Neuronal stem cell (in vitro differentiated cells): ENCODE measurements around the gene WTAP.

Experiments used
- DNase-seq: peaks from one replicate; pipeline ENCODE4 v3.0.0-alpha.2; 2013; ENCODE audit warnings: low spot score
- H2AFZ ChIP-seq: one replicate; pipeline ENCODE4 v1.6.1; 2013; ENCODE audit warnings: mild to moderate bottlenecking, low read length, inconsistent platforms
- H2AK5ac ChIP-seq: 2 replicates; pipeline ENCODE4 v1.6.1; 2013; ENCODE audit warnings: low read depth, mild to moderate bottlenecking, inconsistent platforms, low read length, moderate library complexity, mixed read lengths
- H2BK120ac ChIP-seq: 2 replicates; pipeline ENCODE4 v1.6.1; 2013; ENCODE audit warnings: low read depth, mild to moderate bottlenecking, inconsistent platforms, low read length, moderate library complexity, mixed read lengths
- H2BK12ac ChIP-seq: one replicate; pipeline ENCODE4 v1.6.1; 2013; ENCODE audit warnings: low read length, inconsistent platforms
- H2BK15ac ChIP-seq: 2 replicates; pipeline ENCODE4 v1.6.1; 2013; ENCODE audit warnings: mild to moderate bottlenecking, low read length, inconsistent platforms, mixed read lengths
- H2BK5ac ChIP-seq: one replicate; pipeline ENCODE4 v1.6.1; 2013; ENCODE audit warnings: inconsistent platforms, mild to moderate bottlenecking, low read length, moderate library complexity
- H3K14ac ChIP-seq: one replicate; pipeline ENCODE4 v1.6.1; 2013; ENCODE audit warnings: low read length, inconsistent platforms
- H3K18ac ChIP-seq: 2 replicates; pipeline ENCODE4 v1.6.1; 2013; ENCODE audit warnings: low read length, inconsistent platforms
- H3K23ac ChIP-seq: 2 replicates; pipeline ENCODE4 v1.6.1; 2013; ENCODE audit warnings: low read depth, mild to moderate bottlenecking, mixed read lengths, low read length, inconsistent platforms; ENCODE audit not compliant: poor library complexity
- H3K27ac ChIP-seq: replicated peaks from 3 replicates; pipeline ENCODE4 v1.5.1; 2013; ENCODE audit warnings: low read length, inconsistent platforms
- H3K27me3 ChIP-seq, 3 experiments: 2 replicates each; pipeline ENCODE4 v1.6.1; 2013; ENCODE audit warnings: low read length in 3 of 3, mild to moderate bottlenecking in 2 of 3, inconsistent platforms in 1 of 3, low read depth in 1 of 3, mixed read lengths in 1 of 3, moderate library complexity in 1 of 3; ENCODE audit not compliant: control insufficient read depth in 3 of 3, insufficient read depth in 3 of 3
- H3K36me3 ChIP-seq, 2 donors: replicated peaks in 1 of 2; 2 replicates each; pipeline ENCODE4 v1.6.1; 2013; ENCODE audit warnings: low read length in 2 of 2; ENCODE audit not compliant: control insufficient read depth in 2 of 2, insufficient read depth in 2 of 2
- H3K4ac ChIP-seq: 2 replicates; pipeline ENCODE4 v1.6.1; 2013; ENCODE audit warnings: inconsistent platforms, mild to moderate bottlenecking, low read length, moderate library complexity
- H3K4me1 ChIP-seq, 2 donors: 1 replicate in 1 of 2; 2 replicates in 1 of 2; pipeline ENCODE4 v1.6.1; 2013; ENCODE audit warnings: low read length in 2 of 2, low read depth in 1 of 2; ENCODE audit not compliant: control insufficient read depth in 2 of 2, insufficient read depth in 1 of 2
- H3K4me2 ChIP-seq: one replicate; pipeline ENCODE4 v1.6.1; 2013; ENCODE audit warnings: mild to moderate bottlenecking, low read length, inconsistent platforms; ENCODE audit not compliant: insufficient read depth, poor library complexity, severe bottlenecking
- H3K4me3 ChIP-seq, 2 donors: 2 replicates each; pipeline ENCODE4 v1.5.1; 2013; ENCODE audit warnings: low read length in 2 of 2, mild to moderate bottlenecking in 2 of 2, inconsistent platforms in 1 of 2, moderate library complexity in 1 of 2
- H3K79me1 ChIP-seq: one replicate; pipeline ENCODE4 v1.6.1; 2013; ENCODE audit warnings: low read depth, mild to moderate bottlenecking, inconsistent platforms, low read length, moderate library complexity
- H3K9ac ChIP-seq: one replicate; pipeline ENCODE4 v1.6.1; 2013; ENCODE audit warnings: mild to moderate bottlenecking, low read depth, low read length, inconsistent platforms; ENCODE audit not compliant: poor library complexity
- H3K9me3 ChIP-seq, 2 donors: replicated peaks in 1 of 2; 2 replicates each; pipeline versions ENCODE3 to v1.6.1; 2013; ENCODE audit warnings: low read length in 2 of 2, mild to moderate bottlenecking in 2 of 2, inconsistent platforms in 1 of 2, low read depth in 1 of 2, mixed read lengths in 1 of 2, moderate library complexity in 1 of 2; ENCODE audit not compliant: control insufficient read depth in 2 of 2, insufficient read depth in 1 of 2
- H4K8ac ChIP-seq: one replicate; pipeline ENCODE4 v1.6.1; 2013; ENCODE audit warnings: low read depth, mild to moderate bottlenecking, inconsistent platforms, low read length, moderate library complexity
- H4K91ac ChIP-seq: one replicate; pipeline ENCODE4 v1.6.1; 2013; ENCODE audit warnings: low read length, low read depth, mild to moderate bottlenecking, inconsistent platforms; ENCODE audit not compliant: poor library complexity
- WGBS, 2 donors: extraction: QIAGEN DNeasy Blood & Tissue Kit; methylation state at CpG; one replicate each; pipeline ENCODE4 v1.1.7; 2013; ENCODE audit warnings: missing lambda C conversion rate in 2 of 2, mixed read lengths in 1 of 2; ENCODE audit not compliant: insufficient read length in 2 of 2, insufficient replicate concordance in 1 of 2; ENCODE audit errors: extremely low coverage in 2 of 2; 5-methylcytosine and 5-hydroxymethylcytosine counted together

Gene WTAP

DNA sequence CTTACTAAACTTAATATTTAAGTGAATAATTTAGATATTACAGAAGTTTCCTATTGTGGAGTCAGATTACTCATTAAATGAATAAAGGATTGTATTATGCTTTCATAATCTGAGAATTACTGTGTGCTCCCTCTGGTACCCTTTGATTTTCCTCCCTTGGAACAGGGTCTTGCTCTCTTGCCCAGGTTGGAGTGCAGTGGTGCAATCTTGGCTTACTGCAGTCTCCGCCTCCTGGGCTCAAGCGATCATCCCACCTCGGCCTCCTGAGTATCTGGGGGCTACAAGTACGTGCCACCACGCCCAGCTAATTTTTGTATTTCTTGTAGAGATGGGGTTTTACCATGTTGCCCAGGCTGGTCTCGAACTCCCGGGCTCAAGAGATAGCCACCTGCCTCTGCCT lies 9.6 kb downstream of the WTAP start:
- H3K27me3 ChIP-seq = no peaks in the 10 kb centered on the region
- H3K9me3 ChIP-seq = peaks cover 0 to 3% of the 10 kb centered on the region in 2 donors
- H3K4me1 ChIP-seq = no peaks in the 10 kb centered on the region
- no peak overlapping the region for H3K14ac ChIP-seq
- no peak overlapping the region for H3K4me2 ChIP-seq
- no CpG with 5 or more reads among the region's 7 CpGs for WGBS, 2 donors
- no peak overlapping the region for H2BK5ac ChIP-seq
- no peak overlapping the region for H4K91ac ChIP-seq
- H3K4me3 ChIP-seq = no peak overlapping the region
- H2BK12ac ChIP-seq = no peak overlapping the region
- peaks cover 4% of the 10 kb centered on the region for H3K79me1 ChIP-seq
- H2BK15ac ChIP-seq = no peak overlapping the region
- no peak overlapping the region for H3K27ac ChIP-seq
- peaks cover 7 to 96% of the 10 kb centered on the region in 2 donors for H3K36me3 ChIP-seq
- H2AK5ac ChIP-seq = no peak overlapping the region
- no peak overlapping the region for H2AFZ ChIP-seq
- no peak overlapping the region for H3K9ac ChIP-seq
- no peak for DNase-seq
- H3K23ac ChIP-seq = no peak overlapping the region
- no peak overlapping the region for H3K18ac ChIP-seq
- no peak overlapping the region for H2BK120ac ChIP-seq
- H4K8ac ChIP-seq = peak overlapping the region; percentile 43
- H3K4ac ChIP-seq = no peak overlapping the region

DNA sequence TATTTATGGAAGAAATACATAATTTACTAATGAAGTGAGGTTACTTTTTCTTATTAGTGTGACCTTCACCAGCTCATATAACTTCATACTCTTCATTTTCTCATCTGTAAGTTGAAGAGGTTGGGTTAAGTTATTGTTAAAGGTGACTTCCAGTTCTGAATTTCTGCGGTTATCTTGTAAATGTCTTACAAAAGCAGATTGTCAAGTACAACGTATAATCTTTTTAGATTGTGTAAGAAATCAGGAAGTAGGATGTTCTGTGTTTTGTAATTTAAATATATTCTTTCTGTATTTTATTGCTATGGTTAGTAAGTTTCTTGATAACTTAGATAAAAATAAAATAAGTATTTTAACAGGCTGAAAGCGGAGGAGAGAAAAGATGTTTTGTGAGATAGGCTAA lies 12.0 kb downstream of the WTAP start:
- H2BK120ac ChIP-seq = no peak overlapping the region
- H2BK12ac ChIP-seq = no peak overlapping the region
- H3K9ac ChIP-seq = no peak overlapping the region
- no peaks in the 10 kb centered on the region for H3K9me3 ChIP-seq
- H3K27me3 ChIP-seq = no peaks in the 10 kb centered on the region
- H3K4ac ChIP-seq = no peak overlapping the region
- H3K18ac ChIP-seq = no peak overlapping the region
- no CpG with 5 or more reads among the region's 3 CpGs for WGBS, 2 donors
- H2AK5ac ChIP-seq = no peak overlapping the region
- no peak overlapping the region for H2BK15ac ChIP-seq
- H2BK5ac ChIP-seq = no peak overlapping the region
- H3K79me1 ChIP-seq = peaks cover 4% of the 10 kb centered on the region
- H2AFZ ChIP-seq = no peak overlapping the region
- no peaks in the 10 kb centered on the region for H3K4me1 ChIP-seq
- no peak overlapping the region for H4K91ac ChIP-seq
- H3K4me2 ChIP-seq = no peak overlapping the region
- H3K27ac ChIP-seq = no peak overlapping the region
- no peak overlapping the region for H3K4me3 ChIP-seq
- no peak overlapping the region for H4K8ac ChIP-seq
- H3K14ac ChIP-seq = no peak overlapping the region
- no peak for DNase-seq
- H3K36me3 ChIP-seq = peaks cover 14 to 96% of the 10 kb centered on the region in 2 donors
- H3K23ac ChIP-seq = no peak overlapping the region

DNA sequence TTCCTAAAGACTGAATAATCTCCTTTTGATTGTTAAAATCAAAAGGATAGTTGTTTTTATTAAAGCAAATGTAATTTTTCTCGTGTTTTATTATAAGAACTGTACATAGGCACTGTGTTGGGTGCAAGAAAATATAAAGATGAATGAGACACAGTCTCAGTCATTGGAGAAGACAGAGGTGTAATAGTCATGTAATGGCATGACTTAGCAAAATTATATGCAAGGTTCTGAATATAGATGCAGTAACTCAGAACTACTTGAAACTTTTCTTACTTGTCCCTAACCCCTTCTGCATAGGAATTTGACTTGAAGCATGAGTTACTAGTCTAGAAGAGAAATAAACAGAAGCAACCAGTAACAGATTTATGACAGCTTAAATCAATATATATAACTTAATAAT lies 14.9 kb downstream of the WTAP start:
- H3K4me2 ChIP-seq = no peak overlapping the region
- H3K27ac ChIP-seq = no peak overlapping the region
- no peaks in the 10 kb centered on the region for H3K4me1 ChIP-seq
- H2BK120ac ChIP-seq = no peak overlapping the region
- H3K9me3 ChIP-seq = no peaks in the 10 kb centered on the region
- H3K18ac ChIP-seq = no peak overlapping the region
- H2AFZ ChIP-seq = no peak overlapping the region
- no peak overlapping the region for H4K91ac ChIP-seq
- no peak overlapping the region for H3K14ac ChIP-seq
- H3K4ac ChIP-seq = no peak overlapping the region
- no peak for DNase-seq
- no CpG with 5 or more reads among the region's 1 CpG for WGBS, 2 donors
- no peak overlapping the region for H4K8ac ChIP-seq
- no peak overlapping the region for H2BK15ac ChIP-seq
- peaks cover 28 to 100% of the 10 kb centered on the region in 2 donors for H3K36me3 ChIP-seq
- no peak overlapping the region for H2BK12ac ChIP-seq
- no peak overlapping the region for H3K23ac ChIP-seq
- H2AK5ac ChIP-seq = no peak overlapping the region
- no peak overlapping the region for H2BK5ac ChIP-seq
- H3K9ac ChIP-seq = no peak overlapping the region
- H3K27me3 ChIP-seq = no peaks in the 10 kb centered on the region
- H3K4me3 ChIP-seq = no peak overlapping the region
- peaks cover 3% of the 10 kb centered on the region for H3K79me1 ChIP-seq

DNA sequence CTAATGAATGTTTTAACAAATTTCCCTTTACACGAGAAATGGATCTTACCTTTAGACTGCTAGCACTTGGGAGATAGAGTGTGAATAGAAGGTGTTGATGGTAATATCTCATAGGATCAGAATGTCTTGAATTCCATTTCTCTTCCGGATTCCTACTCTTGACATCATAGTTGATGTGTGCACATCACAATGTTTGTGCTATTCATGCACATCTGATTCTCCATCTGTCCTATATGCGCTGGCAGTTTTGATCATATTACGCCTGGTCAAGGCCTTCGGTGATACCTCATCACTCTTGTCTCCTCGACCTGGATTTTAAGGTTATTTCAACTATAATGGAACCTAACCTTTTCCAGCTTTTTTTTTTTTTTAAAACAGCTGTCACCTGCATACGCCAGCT lies 17.8 kb downstream of the WTAP start:
- Histone ChIP-seq H3K18ac (no peak overlapping the region), H3K9ac (no peak overlapping the region), H3K4me2 (no peak overlapping the region), H3K9me3 (no peaks in the 10 kb centered on the region), H3K79me1 (no peaks in the 10 kb centered on the region), H3K4me3 (no peak overlapping the region), H4K91ac (no peak overlapping the region), H3K27ac (no peak overlapping the region), H4K8ac (no peak overlapping the region), H3K4ac (no peak overlapping the region), H3K27me3 (no peaks in the 10 kb centered on the region), H3K23ac (no peak overlapping the region), H3K36me3 (peaks cover 32 to 100% of the 10 kb centered on the region in 2 donors), H2BK5ac (no peak overlapping the region), H2BK15ac (no peak overlapping the region), H2BK120ac (no peak overlapping the region), H2BK12ac (no peak overlapping the region), H3K4me1 (no peaks in the 10 kb centered on the region), H2AFZ (no peak overlapping the region), H3K14ac (no peak overlapping the region), H2AK5ac (no peak overlapping the region)
- WGBS, 2 donors = no CpG with 5 or more reads among the region's 7 CpGs
- DNase-seq = no peak
